GM18907 (cell line): Measurements from ENCODE around the gene FOXO3.

Experiments
- ATAC-seq: cut with Tn5 transposase; IDR thresholded peaks from one replicate; pipeline ENCODE4 v1.9.1; 2021; ENCODE audit warnings: mild to moderate bottlenecking, moderate library complexity; ENCODE audit not compliant: unreplicated experiment

Gene FOXO3

DNA sequence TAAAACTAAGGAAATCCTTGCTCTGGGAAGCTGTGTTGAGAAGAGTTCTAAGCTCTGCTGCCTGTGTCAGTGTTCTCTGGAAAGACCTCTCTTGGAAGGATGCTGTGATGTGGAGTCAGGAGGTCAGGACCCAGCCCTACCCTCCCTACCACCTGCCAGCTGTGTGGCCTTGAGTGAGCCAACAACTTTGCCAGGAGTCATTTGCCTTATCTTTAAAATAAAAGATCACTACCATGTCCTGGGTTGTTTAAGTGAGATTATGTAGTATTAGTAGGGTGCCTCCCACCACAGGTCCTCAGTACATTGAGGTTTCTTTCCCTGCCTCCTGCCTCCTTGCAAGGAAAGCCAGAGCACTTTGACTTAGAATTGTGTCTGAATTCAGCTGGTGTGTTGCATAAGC lies 64.9 kb downstream of the FOXO3 start:
- ATAC-seq = no peak

DNA sequence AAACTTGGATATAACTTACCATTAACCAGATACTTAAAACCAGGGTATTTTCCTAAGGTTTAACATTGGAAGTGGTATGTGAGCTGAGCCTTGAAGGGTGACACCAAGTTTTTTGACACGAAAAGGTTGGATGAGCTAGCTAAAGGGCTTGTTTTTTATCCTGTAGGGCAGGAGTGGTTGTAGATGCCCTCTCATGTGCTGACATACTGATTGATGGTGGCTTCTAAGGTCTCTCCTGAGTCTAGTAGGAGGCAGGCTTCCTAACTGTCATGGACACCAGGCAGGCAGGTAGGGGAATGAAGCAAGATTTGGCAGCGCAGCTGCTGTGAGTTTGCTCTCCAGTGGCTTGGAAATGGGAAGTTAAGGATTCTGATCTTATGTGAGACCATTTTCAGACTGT lies 66.1 kb downstream of the FOXO3 start:
- no peak for ATAC-seq

DNA sequence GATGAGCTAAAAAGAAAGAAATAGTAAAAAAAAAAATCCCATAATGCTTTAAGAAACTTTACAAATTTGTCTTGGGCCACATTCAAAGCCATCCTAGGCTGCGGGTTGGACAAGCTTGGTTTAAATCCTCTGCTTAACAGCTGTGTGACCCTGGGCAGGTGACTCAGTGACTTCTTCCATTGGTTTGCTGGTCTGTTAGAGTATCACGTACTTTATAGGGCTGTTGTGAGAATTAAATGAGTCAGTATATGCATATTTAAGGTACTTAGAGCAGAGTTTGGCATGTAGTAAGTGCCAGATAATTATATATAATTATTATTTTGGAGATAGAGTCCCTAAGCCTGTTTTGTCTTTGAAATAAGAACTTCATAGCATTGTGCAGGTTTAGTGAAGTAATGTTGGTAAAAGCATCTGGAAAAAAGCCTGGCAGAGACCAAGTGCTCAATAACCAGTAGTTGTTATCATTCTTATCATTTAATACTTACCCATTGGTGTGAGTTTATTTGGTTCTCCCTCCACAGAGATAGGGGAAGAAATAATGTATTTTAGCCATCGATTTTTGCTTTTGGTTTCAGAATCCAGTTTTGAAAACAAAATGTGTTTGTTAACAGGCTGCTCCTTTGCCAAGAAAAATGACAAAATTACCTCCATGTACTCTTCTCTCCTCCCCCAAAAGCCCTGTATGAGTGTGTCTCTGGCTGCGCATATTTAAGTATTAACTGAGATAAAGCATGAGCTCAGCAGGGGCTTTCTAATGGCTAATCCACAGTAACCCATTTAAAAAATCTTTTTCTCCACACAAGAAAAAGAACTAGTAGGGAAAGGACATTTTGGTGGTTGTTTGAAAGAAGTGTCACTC lies 67.2 kb downstream of the FOXO3 start:
- ATAC-seq = no peak

- ATAC-seq = no peak
Measured at GRCh38 chr6:108630050-108630714, 69.5 kb downstream of the FOXO3 start.

GRCh38 chr6:108632441-108632840 lies 71.7 kb downstream of the FOXO3 start:
- ATAC-seq = no peak

DNA sequence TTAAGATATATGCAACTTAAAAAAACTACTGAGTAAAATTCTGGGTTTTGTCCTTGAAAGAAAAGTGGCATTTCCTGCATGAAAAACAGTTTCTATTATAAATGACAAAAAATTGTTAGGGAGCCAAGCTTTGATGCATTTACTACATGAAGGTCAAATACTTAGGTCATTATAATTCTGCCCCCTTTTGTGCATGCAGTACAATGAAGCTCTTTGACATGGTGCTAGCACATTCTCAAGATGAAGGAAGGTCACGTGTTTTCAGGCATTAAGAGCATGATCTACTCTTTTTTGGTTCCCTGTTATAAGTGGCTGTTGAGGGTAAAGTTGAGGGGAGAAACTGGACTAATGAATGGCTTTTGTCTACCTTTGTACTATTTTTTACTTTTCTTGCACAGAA lies 72.7 kb downstream of the FOXO3 start:
- ATAC-seq = no peak

- no peak for ATAC-seq
Measured at GRCh38 chr6:108635505-108636226, 74.9 kb downstream of the FOXO3 start.

GRCh38 chr6:108637963-108638362 lies 77.2 kb downstream of the FOXO3 start:
- no peak for ATAC-seq

DNA sequence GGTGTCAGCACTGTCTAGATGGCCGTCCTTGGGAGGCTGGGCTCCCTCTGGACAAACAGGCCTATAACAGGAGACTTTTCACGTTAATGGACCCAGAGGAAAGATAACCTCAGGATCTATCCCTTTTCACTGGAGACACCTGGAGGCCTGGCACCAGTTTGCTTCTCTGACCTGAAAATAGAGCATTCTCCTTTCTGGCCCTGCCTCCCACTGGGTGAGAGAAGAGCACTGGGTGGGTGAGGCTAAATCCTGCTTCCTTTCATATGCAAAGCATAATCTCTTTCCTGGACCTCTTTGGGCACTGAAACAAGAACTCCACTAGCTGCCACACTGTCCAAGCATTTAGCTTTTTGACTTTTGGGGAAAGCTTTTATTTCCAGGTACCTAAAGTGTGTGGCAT lies 78.3 kb downstream of the FOXO3 start:
- no peak for ATAC-seq

- no peak for ATAC-seq
Measured at GRCh38 chr6:108640104-108640503, 79.4 kb downstream of the FOXO3 start.

DNA sequence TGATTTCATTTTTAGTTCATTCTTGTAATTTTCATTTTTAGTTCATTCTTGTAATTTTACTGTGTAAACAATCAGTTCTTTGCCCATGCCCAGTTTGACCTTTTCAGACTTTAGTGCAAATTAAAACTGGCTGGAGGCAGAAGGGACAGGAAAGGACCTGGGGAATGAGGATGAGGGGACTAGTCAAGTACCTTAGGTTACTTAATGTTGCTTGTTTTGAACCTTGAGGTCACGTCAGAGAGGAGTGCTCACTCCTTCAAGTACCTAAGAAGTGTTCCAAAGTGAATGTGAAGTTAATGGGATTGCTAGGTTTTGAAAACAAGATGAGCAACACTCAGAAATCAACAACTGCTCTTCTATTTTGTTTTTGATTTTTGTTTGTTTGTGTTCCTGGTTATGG lies 82.5 kb downstream of the FOXO3 start:
- no peak for ATAC-seq

- ATAC-seq = no peak
Measured at GRCh38 chr6:108644252-108644651, 83.5 kb downstream of the FOXO3 start.

GRCh38 chr6:108648191-108648590 lies 87.5 kb downstream of the FOXO3 start:
- ATAC-seq = no peak

GRCh38 chr6:108650325-108650724 lies 89.6 kb downstream of the FOXO3 start:
- ATAC-seq = no peak

- no peak for ATAC-seq
Measured at GRCh38 chr6:108650781-108651180, 90.1 kb downstream of the FOXO3 start.

GRCh38 chr6:108651340-108652227 lies 90.9 kb downstream of the FOXO3 start:
- ATAC-seq = no peak

DNA sequence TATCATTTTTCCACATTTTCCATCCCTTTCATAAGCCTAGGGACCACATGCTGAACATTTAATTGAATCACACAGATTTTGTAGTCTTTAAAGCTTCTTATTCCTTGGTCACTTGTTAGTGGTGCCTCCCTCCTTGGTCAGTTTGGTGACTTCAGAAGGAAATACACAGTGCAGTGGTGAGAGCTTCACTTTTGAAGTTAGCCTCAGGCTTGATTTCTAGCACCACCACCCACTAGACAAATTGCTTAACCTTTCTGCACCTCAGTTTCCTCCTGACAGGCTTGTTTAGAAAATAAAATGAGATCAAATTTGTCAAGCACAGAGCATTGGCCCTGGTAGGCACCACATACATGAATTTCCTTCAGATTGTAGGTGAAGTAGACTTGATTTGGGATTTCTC lies 91.7 kb downstream of the FOXO3 start:
- ATAC-seq = no peak

- ATAC-seq = no peak
Measured at GRCh38 chr6:108653949-108654348, 93.2 kb downstream of the FOXO3 start.

GRCh38 chr6:108654465-108655106 lies 93.9 kb downstream of the FOXO3 start:
- no peak for ATAC-seq
